Measurements from ENCODE around the gene APOA5.
"Not testable (repeated sequence)": the region's sequence is repeated elsewhere in the genome, so short reads cannot be mapped to it uniquely, and the experiment has no call there.

Gene APOA5

DNA sequence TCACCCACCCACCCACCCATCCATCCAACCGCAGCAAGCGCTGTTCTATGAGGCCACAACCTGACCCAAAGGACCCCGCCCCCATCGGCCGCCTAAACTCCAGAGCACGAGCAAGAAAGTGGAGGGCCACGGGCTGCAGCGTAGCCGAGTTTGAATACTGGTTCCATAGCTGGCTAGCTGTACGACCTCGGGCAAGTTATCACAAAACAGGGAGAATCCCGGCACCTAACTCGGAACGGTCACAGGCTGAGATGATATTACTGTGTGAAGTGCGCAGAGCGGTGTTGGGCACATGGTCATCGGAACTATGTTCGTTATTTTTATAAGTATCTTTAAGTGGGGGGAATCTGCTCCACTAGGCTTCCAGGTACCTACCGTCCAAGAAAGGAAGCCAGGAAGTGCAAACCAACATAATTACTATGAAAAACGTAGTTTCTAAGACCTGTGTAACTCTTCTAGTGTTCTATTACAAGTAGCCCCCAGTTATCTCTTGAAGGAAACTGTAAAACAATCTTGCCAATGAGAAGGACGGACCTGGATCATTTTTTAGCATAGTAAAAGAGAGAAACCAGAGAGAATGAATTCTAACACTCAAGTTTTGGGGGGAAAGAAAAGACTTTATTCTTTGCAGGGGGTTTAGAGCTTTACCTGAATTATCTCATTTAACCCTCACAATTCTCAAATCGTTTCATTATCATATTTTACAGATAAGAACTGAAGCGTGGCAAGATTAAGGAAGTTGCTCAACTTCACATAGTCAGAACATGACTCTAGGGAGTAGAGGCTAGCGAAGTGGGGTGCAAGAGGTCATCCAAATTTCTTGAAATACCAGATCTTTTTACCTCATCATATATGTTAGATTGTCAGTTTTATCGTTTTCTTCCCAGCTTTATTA, 18.2 kb downstream of the APOA5 start:
- DNase-seq (ENCODE audit: low spot score), result peak; percentile 51

DNA sequence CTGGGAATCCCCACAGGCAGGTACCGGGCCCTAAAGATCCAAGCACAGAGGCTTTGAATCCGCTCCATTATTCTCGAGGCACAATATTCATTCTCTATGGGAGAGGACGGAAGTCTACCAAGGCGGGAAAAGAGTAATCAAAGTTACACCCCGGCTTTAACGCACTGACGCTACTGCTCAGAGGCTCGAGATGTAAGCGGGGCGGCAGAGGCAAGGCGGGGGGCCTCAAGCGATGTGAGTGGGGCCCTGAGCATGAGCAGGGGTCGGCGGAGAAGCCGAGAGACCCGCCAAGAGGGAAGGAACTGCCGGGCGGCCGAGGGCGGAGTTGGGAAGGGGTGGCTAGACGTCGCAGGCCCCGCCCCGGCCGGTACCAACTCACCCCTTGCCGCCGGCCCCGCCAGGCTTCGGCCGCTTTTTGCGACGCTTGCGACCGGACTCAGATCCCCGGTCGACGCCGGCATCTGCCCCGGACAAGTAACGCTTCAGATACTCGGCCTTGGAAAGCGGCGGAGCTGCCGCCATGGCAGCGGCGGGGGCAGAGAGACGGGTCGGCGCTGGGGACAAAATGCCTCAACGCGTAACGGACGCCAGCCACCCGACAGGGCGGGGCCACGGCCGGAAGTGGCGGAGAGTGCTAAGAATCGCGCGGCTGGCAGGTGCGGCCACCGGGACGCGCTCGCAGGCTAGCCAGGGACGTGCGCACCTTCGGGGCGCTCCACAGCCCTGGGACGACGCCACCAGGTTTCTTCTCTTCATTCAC, 19.1 kb downstream of the APOA5 start, which contains the start of gene BUD13:
Gene BUD13 (minus strand): TSS at position 545 of the 760 bp plus-strand sequence. CDS start 23 bp downstream, at position 522.
- DNase-seq (ENCODE audit: low spot score), result peak; percentile 91

DNA sequence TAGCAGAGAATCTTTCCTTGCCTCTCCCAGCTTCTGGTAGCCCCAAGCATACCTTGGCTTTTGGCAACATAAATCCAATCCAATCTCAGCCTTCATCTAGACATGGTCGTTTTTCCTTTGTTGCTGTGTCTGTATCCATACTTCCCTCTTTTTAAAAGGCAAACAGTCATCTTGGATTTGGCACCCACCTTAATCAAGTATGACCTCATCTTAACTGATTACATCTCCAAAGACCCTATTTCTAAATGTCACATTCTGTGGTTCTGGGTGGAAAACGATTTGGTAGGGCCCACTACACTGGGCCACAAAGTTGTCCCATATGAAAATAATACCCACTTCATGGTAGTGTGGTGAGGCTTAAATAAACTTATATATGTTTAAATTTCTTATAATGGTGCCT, 19.7 kb downstream of the APOA5 start:
- no peak for DNase-seq (ENCODE audit: low spot score)

DNA sequence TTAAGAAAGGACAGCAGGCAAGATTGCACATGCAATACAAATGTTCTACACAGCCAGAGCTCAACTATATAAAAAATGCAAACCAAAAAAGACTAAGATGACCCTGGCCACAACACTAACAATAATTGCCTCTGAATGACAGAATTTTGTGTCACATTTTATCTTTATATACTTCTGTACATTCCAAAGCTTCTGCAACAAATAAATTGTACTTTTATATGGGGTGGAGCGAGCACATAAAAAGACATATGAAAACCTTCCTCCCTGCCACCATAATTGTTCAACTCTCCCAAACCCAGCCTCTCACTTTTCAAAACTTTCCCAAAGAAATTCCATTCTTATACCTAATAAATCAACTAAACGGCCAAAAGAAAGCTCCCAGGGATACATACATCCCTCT, 29.5 kb downstream of the APOA5 start:
- no peak for DNase-seq (ENCODE audit: low spot score)

DNA sequence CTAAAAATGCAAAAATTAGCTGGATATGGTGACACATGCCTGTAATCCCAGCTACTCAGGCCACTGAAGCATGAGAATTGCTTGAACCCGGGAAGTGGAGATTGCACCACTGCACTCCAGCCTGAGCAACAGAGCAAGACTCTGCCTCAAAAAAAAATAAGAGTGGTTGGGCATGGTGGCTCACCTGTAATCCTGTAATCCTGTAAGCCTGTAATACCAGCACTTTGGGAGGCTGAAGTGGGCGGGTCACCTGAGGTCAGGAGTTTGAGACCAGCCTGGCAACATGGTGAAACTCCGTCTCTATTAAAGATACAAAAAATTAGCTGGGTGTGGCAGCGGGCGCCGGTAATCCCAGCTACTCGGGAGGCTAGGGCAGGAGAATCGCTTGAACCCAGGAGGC, 35.6 kb downstream of the APOA5 start:
- DNase-seq (ENCODE audit: low spot score), result not testable (repeated sequence)

DNA sequence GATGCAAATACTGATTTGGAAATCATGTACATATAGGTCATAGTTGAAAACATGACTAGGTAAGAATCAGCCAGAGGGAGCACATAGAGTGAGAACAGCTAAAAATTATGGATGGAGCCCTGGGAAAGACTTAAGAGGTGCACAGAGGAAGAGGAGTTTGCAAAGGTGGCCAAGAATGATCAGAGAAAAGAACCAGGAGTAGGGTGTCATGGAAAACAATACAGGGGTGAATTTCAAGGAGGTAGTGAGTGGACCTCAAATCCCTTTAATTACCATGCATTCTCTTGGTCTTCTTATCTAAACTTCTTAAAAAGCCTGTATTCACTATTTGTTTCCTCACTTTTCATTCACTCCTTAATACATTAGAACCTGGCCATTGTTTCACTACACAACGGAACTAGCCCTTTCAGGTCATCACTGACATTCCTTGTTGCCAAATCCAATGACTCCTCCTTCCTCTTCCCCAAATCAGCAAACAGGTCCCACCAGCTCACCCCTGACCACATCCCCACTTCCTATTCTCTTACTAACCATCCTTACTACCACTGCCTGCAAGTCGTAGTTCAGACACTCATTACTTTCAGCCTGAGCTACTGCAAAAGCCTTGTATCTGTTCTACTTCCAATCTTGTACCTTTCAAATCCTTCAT, 41.5 kb downstream of the APOA5 start:
- no peak for DNase-seq (ENCODE audit: low spot score)

DNA sequence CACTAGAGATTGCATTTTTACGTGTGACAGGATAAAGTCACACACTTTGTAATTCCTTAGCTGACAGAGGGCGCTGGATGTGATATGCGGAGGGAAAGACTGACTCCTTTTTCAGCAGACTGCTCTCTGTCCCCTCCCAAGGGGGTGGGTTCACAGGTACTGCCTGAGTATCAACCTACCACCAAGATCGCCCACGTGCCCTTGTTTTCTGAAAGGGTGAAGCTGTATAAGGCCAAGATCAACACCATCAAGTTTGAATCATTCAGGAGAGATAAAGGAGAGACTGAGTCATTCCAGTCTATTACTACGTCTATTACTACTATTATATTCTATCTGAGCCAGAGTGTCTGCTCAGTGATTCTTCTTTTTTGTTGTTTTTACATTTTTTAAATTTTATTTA, 49.6 kb downstream of the APOA5 start:
- no peak for DNase-seq (ENCODE audit: low spot score)

DNA sequence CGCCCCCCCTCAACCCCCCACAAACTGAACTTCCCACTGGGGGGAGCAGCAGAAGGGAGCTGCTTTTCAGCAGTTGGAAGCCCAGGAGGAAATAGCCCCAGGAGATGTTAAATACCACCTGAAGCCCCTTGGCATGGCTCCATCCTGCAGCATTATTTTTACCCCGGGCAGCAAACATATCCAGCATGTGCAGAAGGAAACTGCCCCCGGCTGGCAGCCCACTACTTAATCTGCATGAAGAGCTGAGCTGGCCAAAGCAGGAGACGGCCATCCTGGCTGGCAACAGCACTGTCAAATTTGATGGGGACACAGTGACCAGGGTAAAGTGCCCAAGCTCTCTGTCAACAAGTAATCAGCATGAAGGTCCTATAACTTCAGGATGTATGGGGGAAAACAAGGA, 50.9 kb downstream of the APOA5 start:
- no peak for DNase-seq (ENCODE audit: low spot score)

Data from hepatic stellate cell (primary cell).